Choroid plexus epithelial cell (primary cell): ENCODE measurements around the gene IPO7.
"Not testable (repeated sequence)": the region's sequence is repeated elsewhere in the genome, so short reads cannot be mapped to it uniquely, and the experiment has no call there.

Experiments
- DNase-seq: peaks from one replicate; pipeline ENCODE4 v3.0.0-alpha.2; 2010; ENCODE audit warnings: low read depth
- H3K4me3 ChIP-seq: 2 replicates; pipeline ENCODE4 v1.5.1; 2011; ENCODE audit warnings: low read depth, mild to moderate bottlenecking, control low read depth, low read length, moderate library complexity
- TF ChIP-seq, protein P1 (sequence below): conservative IDR thresholded peaks from 2 replicates; pipeline ENCODE4 v1.5.1; 2011; ENCODE audit warnings: low read depth, mild to moderate bottlenecking, control low read depth, inconsistent platforms, low read length, moderate library complexity

IPO7 gene

DNA sequence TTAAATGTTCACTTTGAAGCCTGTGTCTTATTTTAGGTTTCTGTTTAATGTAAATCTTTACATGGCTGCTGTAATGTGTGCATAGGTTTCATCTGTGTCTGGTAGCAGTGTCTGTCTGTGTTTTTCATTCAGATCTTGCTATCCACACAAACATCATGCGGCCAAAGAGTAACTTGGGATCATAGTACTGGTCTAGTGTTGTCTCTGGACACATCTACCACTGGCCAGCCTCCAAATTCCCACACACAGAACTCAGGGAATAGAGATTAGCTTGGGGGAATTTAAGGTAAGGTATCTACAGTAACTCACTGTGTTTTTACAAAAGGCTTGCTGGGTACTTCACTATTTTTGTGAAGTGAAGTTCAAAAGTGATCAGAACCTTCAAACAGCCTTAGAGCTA lies 44.3 kb downstream of the IPO7 start:
- TF ChIP-seq, protein P1, sequence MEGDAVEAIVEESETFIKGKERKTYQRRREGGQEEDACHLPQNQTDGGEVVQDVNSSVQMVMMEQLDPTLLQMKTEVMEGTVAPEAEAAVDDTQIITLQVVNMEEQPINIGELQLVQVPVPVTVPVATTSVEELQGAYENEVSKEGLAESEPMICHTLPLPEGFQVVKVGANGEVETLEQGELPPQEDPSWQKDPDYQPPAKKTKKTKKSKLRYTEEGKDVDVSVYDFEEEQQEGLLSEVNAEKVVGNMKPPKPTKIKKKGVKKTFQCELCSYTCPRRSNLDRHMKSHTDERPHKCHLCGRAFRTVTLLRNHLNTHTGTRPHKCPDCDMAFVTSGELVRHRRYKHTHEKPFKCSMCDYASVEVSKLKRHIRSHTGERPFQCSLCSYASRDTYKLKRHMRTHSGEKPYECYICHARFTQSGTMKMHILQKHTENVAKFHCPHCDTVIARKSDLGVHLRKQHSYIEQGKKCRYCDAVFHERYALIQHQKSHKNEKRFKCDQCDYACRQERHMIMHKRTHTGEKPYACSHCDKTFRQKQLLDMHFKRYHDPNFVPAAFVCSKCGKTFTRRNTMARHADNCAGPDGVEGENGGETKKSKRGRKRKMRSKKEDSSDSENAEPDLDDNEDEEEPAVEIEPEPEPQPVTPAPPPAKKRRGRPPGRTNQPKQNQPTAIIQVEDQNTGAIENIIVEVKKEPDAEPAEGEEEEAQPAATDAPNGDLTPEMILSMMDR, result no peak
- DNase-seq, result peak; percentile 19
- H3K4me3 ChIP-seq, result no peak overlapping the region

DNA sequence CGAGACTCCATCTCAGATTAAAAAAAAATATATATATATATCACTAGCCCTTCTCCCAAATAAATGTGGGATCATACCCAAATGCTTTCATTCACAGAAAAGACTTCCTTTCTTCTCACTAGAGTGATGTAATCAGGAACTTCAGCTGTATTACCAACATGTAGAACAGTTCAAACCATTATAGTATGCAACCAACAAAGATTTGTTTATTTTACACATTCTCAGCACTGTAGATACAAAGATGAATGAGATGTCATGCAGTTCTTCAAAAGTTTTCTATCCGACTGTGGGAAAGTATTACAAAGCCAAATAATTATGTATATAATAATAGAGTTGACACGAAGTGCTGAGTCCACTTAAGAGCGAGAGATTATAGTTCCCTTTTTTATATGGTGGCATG lies 54.2 kb downstream of the IPO7 start:
- H3K4me3 ChIP-seq, result no peak overlapping the region
- TF ChIP-seq, protein P1, result no peak
- peak; percentile 10 for DNase-seq

DNA sequence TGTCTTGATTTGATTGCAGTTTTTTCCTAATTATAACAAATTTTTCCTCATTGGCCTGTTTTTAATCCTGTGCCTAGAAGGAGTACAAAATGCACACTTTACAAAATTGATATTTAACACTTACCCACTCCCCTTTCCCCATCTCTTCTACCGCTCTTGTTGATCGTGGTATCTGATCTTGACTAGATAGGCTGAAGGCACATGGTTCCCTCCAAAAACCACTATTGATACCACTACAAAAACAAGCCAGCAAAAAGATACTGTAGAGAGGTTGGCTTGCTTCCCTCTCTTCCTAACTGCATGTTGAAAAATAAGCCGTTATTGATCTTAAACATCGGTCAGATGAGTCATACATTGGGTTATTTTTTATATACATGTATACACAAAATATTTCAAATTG lies 61.8 kb downstream of the IPO7 start:
- TF ChIP-seq, protein P1, result no peak
- H3K4me3 ChIP-seq, result no peak overlapping the region
- no peak for DNase-seq

DNA sequence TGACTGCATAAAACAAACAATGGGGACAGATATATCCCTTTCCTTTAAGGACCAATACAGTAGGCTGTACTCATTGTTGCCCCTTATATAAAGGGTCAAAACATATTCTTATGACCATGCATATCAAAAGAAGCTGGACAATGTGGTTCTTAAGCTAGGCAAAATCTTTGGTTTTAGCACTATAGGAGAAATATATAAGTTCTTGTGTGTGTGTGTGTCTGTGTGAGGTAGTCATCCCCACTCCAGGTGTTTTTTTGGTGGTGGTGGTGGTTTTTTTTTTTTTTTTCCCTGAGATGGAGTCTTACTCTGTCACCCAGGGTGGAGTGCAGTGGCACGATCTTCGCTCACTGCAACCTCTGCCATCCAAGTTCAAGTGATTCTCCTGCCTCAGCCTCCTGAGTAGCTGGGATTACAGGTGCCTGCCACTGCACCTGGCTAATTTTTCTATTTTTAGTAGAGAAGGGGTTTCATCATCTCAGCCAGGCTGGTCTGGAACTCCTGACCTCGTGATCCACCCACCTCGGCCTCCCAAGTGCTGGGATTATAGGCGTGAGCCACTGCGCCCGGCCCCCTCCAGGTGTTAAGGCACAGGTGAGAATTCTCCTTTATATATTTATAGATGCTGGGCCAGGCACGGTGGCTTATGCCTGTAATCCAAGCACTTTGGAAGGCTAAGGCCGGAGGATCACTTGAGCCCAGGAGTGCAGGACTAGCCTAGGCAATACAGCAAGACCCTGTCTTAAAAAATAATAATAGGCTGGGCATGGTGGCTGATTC lies 64.3 kb downstream of the IPO7 start:
- TF ChIP-seq, protein P1, result no peak
- DNase-seq, result no peak
- H3K4me3 ChIP-seq, result no peak overlapping the region

DNA sequence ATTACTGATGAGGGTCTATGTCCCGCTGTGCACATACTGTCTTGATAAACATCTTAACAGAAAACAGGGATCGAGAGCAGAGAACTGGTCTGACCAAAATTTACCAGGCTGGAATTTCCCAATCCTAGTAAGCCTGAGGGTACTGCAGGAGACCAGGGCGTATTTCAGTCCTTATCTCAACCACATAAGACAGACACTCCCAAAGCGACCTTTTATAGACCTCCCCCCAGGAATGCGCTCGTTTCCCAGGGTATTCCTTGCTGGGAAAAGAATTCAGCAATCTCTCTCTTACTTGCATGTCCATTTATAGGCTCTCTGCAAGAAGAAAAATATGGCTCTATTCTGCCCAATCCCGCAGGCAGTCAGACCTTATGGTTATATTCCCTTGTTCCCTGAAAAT lies 67.6 kb downstream of the IPO7 start:
- not testable (repeated sequence) for DNase-seq

DNA sequence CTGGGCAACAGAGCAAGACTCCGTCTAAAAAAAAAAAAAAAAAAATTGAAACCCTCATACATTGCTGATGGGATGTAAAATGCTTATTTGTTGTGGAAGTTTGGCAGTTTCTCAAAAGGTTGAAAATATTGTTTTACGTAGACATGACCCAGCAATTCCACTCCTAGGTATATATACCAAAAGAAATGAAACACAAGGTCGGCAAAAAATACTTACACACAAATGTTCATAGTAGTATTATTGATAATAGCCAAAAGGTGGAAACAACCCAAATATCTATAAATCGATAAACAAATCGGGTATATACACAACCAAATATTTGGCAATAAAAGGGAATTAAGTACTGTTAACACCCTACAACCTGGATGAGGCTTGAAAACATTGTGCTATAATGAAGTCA lies 71.3 kb downstream of the IPO7 start:
- TF ChIP-seq, protein P1, result no peak

More for the DNA sequence above, 67.6 kb downstream of the IPO7 start:
- H3K4me3 ChIP-seq, result not testable (repeated sequence)

DNA sequence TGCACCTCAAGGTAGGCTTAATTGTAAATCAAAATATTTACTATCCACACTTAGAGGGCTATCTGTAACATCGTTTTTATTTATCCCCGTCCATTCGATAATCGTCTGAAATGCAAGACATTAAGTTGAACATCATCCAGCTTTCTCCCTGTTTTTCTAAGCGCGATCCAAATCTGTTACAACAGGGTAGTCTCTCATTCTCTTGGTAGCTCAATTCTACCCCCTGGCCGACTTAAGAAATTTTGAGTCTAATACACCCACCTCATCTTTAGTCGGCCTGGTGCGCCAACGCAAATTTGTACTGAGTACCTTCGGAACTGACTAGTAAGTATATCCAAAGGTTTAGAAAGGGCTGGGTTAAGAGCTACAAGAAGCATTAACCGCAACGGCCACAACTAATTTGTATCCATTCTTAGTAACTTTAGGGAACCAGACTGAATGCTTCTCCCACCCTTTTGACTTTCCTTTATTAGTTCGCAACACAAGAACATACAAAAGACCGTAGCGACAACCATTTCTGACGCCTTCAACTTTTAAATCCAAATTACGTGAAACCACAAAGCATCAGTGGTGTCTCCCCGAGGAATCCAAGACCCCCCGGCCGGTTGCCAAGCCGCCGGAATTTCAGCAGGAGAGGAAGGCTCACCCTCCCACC lies 75.3 kb downstream of the IPO7 start:
- peak; percentile 76 for DNase-seq
- TF ChIP-seq, protein P1, result peak; percentile 19
- H3K4me3 ChIP-seq, result peak overlapping the region; percentile 99

More for the DNA sequence above, 71.3 kb downstream of the IPO7 start:
- no peak for DNase-seq
- no peak overlapping the region for H3K4me3 ChIP-seq
